AG10803 (cell line): ENCODE data around the gene PBOV1.

Experiments
- DNase-seq: peaks from one replicate; pipeline ENCODE4 v3.0.0; 2010; ENCODE audit warnings: low read depth
- H3K4me3 ChIP-seq: 2 replicates; pipeline ENCODE4 v1.5.1; 2011; ENCODE audit warnings: mild to moderate bottlenecking, low read length, control low read depth
- TF ChIP-seq, protein P1 (sequence below): conservative IDR thresholded peaks from 2 replicates; pipeline ENCODE4 v1.5.1; 2011; ENCODE audit warnings: mild to moderate bottlenecking, low read length, control low read depth, inconsistent platforms

The PBOV1 gene

DNA sequence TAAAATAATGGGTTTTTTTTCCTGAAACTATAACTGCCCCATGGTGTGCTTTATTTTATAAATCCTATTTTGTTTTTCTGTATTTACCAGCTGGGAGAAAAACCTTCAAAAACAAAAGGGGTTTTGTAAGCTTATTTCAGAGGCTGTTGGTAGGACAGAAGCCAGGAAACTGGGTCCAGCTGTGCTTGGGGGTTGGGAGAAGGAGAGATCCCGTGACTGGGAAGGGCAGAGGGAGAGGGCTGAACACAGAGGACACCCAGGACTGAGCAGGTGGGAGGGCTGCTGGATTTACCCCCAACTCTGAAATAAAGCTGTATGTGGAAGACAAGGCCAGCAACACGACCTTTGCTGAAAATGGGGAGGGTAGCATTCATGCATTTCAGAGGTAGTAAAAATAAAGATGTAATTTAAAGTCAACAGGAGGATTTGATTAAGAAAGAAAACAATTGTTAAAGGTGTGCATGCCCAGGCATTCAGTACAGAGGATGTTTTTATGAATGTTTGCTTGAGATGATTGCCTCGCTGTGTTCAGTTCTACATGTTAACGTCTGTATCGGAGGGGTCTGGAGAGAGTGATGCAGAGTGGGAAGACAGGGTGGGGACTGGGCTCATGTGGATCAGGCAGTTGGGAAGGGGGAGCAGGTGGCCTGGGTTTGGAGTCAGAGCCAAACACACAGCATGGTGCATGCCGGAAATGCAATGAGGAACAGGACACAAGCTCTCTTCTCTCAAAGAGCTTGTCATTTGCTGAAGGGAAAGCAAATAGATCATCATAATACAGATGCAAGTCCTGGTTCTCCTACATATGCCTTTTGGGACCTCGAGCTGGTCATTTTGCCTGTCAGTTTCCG is 35.1 kb downstream of the PBOV1 start:
- no peak overlapping the region for H3K4me3 ChIP-seq
- DNase-seq, result no peak
- TF ChIP-seq, protein P1, sequence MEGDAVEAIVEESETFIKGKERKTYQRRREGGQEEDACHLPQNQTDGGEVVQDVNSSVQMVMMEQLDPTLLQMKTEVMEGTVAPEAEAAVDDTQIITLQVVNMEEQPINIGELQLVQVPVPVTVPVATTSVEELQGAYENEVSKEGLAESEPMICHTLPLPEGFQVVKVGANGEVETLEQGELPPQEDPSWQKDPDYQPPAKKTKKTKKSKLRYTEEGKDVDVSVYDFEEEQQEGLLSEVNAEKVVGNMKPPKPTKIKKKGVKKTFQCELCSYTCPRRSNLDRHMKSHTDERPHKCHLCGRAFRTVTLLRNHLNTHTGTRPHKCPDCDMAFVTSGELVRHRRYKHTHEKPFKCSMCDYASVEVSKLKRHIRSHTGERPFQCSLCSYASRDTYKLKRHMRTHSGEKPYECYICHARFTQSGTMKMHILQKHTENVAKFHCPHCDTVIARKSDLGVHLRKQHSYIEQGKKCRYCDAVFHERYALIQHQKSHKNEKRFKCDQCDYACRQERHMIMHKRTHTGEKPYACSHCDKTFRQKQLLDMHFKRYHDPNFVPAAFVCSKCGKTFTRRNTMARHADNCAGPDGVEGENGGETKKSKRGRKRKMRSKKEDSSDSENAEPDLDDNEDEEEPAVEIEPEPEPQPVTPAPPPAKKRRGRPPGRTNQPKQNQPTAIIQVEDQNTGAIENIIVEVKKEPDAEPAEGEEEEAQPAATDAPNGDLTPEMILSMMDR, result no peak

DNA sequence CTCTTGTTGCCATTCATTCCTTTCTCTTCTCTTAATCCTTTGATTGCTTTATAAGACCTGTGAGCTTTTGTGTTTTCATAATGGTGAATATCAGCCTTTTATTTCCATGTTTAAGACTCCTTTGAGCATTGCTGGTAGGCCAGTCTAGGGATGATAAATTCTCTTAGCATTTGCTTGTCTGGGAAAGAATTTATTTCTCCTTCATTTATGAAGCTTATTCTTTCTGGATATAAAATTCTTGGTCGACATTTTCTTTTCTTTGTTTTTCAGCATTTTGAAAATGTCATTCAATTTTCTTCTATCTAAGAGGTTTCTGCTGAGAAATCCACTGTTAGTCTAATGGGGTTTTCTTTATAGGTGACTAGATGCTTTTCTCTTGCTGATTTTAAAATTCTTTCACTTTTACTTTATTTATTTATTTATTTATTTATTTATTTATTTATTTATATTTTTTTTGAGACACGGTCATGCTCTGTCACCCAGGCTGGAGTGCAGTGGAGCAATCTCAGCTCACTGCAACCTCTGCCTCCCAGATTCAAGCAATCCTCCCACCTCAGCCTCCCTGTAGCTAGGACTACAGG is 41.5 kb downstream of the PBOV1 start:
- H3K4me3 ChIP-seq, result no peak overlapping the region
- TF ChIP-seq, protein P1, result no peak
- DNase-seq, result no peak

DNA sequence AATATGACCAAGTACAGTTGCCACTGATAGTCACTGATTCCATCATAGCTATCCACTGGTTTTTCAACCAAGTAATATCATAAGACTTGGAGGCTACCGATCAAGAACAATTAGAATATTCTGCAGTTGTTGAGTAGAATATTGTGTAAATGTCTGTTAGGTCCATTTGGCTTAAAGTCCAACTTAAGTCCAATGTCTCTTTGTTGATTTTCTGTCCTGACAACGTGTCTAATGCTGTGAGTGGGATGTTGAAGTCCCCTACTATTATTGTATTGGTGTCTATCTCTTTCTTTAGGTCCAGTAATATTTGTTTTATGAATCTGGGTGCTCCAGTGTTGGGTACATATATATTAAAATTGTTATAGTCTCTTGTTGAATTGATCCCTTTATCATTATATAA is 42.7 kb downstream of the PBOV1 start:
- no peak for DNase-seq
- no peak overlapping the region for H3K4me3 ChIP-seq
- TF ChIP-seq, protein P1, result no peak
